ENCODE measurements around the gene KEL.

DNA sequence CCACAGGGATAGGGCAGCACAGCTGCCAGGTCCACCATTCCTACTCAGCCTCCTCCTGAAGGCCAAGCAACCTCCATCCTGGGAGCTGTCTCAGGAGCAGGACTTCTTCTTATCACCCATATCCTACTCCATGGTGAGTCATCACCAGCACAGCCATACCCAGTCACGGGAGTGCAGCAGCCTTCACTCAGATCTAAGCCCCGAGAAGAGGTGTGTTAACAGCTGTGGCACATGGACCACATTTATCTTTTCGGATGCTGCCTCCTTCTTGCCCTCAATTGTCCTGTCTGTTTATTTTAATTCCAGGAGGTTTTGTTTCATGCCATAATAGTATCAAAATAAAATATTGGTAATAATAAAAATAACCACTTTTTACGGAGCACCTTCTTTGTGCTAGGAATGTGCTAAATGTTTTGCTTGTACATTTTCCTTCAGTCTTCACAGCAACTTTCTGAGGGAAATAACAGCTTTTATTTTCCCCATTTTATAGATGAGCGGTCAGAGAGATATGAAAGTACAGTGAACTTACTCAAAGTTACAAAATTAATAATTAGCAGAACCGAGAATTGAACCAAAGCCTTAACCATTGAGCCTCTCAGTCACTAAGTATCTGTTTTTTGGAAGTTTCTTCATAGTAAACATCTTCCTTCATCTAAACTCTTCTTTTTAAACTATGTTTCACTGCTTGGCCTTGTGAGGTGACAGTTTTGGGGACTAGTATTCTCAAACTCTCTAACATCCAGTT lies 2.5 kb upstream of the KEL start:
- TF ChIP-seq POLR2A (IDR thresholded peaks at IDR 0.05) = no peak
- TF ChIP-seq, protein P1, sequence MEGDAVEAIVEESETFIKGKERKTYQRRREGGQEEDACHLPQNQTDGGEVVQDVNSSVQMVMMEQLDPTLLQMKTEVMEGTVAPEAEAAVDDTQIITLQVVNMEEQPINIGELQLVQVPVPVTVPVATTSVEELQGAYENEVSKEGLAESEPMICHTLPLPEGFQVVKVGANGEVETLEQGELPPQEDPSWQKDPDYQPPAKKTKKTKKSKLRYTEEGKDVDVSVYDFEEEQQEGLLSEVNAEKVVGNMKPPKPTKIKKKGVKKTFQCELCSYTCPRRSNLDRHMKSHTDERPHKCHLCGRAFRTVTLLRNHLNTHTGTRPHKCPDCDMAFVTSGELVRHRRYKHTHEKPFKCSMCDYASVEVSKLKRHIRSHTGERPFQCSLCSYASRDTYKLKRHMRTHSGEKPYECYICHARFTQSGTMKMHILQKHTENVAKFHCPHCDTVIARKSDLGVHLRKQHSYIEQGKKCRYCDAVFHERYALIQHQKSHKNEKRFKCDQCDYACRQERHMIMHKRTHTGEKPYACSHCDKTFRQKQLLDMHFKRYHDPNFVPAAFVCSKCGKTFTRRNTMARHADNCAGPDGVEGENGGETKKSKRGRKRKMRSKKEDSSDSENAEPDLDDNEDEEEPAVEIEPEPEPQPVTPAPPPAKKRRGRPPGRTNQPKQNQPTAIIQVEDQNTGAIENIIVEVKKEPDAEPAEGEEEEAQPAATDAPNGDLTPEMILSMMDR (IDR thresholded peaks at IDR 0.05) = no peak
